WTC11 (cell line): ENCODE results near the gene PPDPF. TPM values are rescaled to one million over a fixed set of nuclear protein-coding genes. Genes with fewer than 3 reads are reported as not detected.

Source experiments
- ATAC-seq: fragments of 200-7000 bp; cut with Tn5 transposase; 2 replicates; pipeline ENCODE4 v1.10.0; 2021; ENCODE audit warnings: mild to moderate bottlenecking, moderate library complexity
- CTCF ChIA-PET: fragments of 300-600 bp; sonication (Branson Sonifier 250); formaldehyde crosslinking; loops from one replicate; lab custom pipeline; 2021; ENCODE audit warnings: antibody characterized with exemption; lab: Charles Lee
- POLR2A ChIA-PET: fragments of 350-600 bp; sonication (Branson Sonifier 250); formaldehyde crosslinking; loops from one replicate; lab custom pipeline; 2021; ENCODE audit warnings: antibody characterized with exemption; lab: Charles Lee
- DNase-seq: peaks from one replicate; pipeline ENCODE4 v3.0.0; 2021; ENCODE audit warnings: low spot score
- H3K27ac Mint-ChIP-seq: 2 replicates; pipeline ENCODE4 v1.8.0; 2021; ENCODE audit warnings: mixed read lengths
- H3K27me3 Mint-ChIP-seq: 2 replicates; pipeline ENCODE4 v1.8.0; 2021; ENCODE audit warnings: low read depth, mild to moderate bottlenecking, moderate library complexity, mixed read lengths
- H3K36me3 Mint-ChIP-seq: 2 replicates; pipeline ENCODE4 v1.8.0; 2021; ENCODE audit warnings: mixed read lengths
- H3K4me1 Mint-ChIP-seq: 2 replicates; pipeline ENCODE4 v1.8.0; 2022; ENCODE audit warnings: mixed read lengths
- H3K4me3 Mint-ChIP-seq: 2 replicates; pipeline ENCODE4 v1.8.0; 2021; ENCODE audit warnings: mild to moderate bottlenecking, moderate library complexity, mixed read lengths
- H3K9me3 Mint-ChIP-seq: 2 replicates; pipeline ENCODE4 v1.8.0; 2021; ENCODE audit warnings: mixed read lengths
- ATF2 ChIP-seq: sonication (generic); formaldehyde crosslinking; IDR thresholded peaks from 2 replicates; pipeline ENCODE4 v1.8.1; 2022; ENCODE audit warnings: low read depth, missing genetic modification reagents, borderline replicate concordance
- CBFB ChIP-seq: sonication (generic); formaldehyde crosslinking; IDR thresholded peaks from 2 replicates; pipeline ENCODE4 v1.8.1; 2022; ENCODE audit warnings: mild to moderate bottlenecking, low read depth, missing genetic modification reagents
- CDX4 ChIP-seq: fragments of 250-450 bp; sonication (Bioruptor Pico); IDR thresholded peaks from 2 replicates; pipeline ENCODE4 v1.9.0; 2021; ENCODE audit warnings: moderate library complexity, mild to moderate bottlenecking, inconsistent platforms, borderline replicate concordance
- CTCF ChIP-seq: fragments of 200-600 bp; IDR thresholded peaks from 2 replicates; pipeline ENCODE4 v1.8.0; 2022; ENCODE audit warnings: antibody characterized with exemption
- E2F1 ChIP-seq: sonication (generic); formaldehyde crosslinking; IDR thresholded peaks from 2 replicates; pipeline ENCODE4 v1.8.0; 2022; ENCODE audit warnings: mild to moderate bottlenecking, missing genetic modification reagents
- E2F4 ChIP-seq: sonication (generic); formaldehyde crosslinking; IDR thresholded peaks from 2 replicates; pipeline ENCODE4 v1.8.1; 2022; ENCODE audit warnings: low read depth, mild to moderate bottlenecking, moderate library complexity, missing genetic modification reagents, borderline replicate concordance
- E2F5 ChIP-seq: sonication (generic); formaldehyde crosslinking; IDR thresholded peaks from 2 replicates; pipeline ENCODE4 v1.8.1; 2022; ENCODE audit warnings: mild to moderate bottlenecking, moderate library complexity, missing genetic modification reagents
- ETV6 ChIP-seq: sonication (generic); formaldehyde crosslinking; IDR thresholded peaks from 2 replicates; pipeline ENCODE4 v1.8.1; 2022; ENCODE audit warnings: mild to moderate bottlenecking, missing genetic modification reagents
- FOXK1 ChIP-seq: sonication (generic); formaldehyde crosslinking; IDR thresholded peaks from 2 replicates; pipeline ENCODE4 v1.8.0; 2022; ENCODE audit warnings: mild to moderate bottlenecking, moderate library complexity, missing genetic modification reagents
- GABPB1 ChIP-seq: sonication (generic); formaldehyde crosslinking; IDR thresholded peaks from 2 replicates; pipeline ENCODE4 v1.8.1; 2023; ENCODE audit warnings: mild to moderate bottlenecking, missing genetic modification reagents
- IRF2 ChIP-seq: sonication (generic); formaldehyde crosslinking; IDR thresholded peaks from 2 replicates; pipeline ENCODE4 v1.8.0; 2022; ENCODE audit warnings: low read depth, missing genetic modification reagents, borderline replicate concordance
- JUN ChIP-seq: sonication (generic); formaldehyde crosslinking; IDR thresholded peaks from 2 replicates; pipeline ENCODE4 v1.8.0; 2023; ENCODE audit warnings: mild to moderate bottlenecking, missing genetic modification reagents
- MXD4 ChIP-seq: fragments of 250-450 bp; sonication (Bioruptor Pico); IDR thresholded peaks from 2 replicates; pipeline ENCODE4 v1.8.0; 2021; ENCODE audit warnings: mild to moderate bottlenecking, moderate library complexity, borderline replicate concordance
- NFE2L1 ChIP-seq: sonication (generic); formaldehyde crosslinking; IDR thresholded peaks from 2 replicates; pipeline ENCODE4 v1.8.1; 2023; ENCODE audit warnings: missing genetic modification reagents
- NR1H2 ChIP-seq: sonication (generic); formaldehyde crosslinking; IDR thresholded peaks from 2 replicates; pipeline ENCODE4 v1.9.0; 2021; ENCODE audit warnings: mild to moderate bottlenecking, moderate library complexity, missing genetic modification reagents
- OVOL2 ChIP-seq: fragments of 250-450 bp; sonication (Bioruptor Pico); IDR thresholded peaks from 2 replicates; pipeline ENCODE4 v1.9.0; 2021; ENCODE audit warnings: mild to moderate bottlenecking, borderline replicate concordance
- PRRX2 ChIP-seq: fragments of 250-450 bp; sonication (Bioruptor Pico); IDR thresholded peaks from 2 replicates; pipeline ENCODE4 v1.8.0; 2021; ENCODE audit warnings: mild to moderate bottlenecking
- TCF7 ChIP-seq: sonication (generic); formaldehyde crosslinking; IDR thresholded peaks from 2 replicates; pipeline ENCODE4 v1.8.0; 2022; ENCODE audit warnings: mild to moderate bottlenecking, low read depth, missing genetic modification reagents, moderate library complexity
- TEAD4 ChIP-seq: sonication (generic); formaldehyde crosslinking; IDR thresholded peaks from 2 replicates; pipeline ENCODE4 v1.8.0; 2022; ENCODE audit warnings: mild to moderate bottlenecking, missing genetic modification reagents
- ZNF232 ChIP-seq: sonication (generic); formaldehyde crosslinking; IDR thresholded peaks from 2 replicates; pipeline ENCODE4 v1.8.0; 2022; ENCODE audit warnings: mild to moderate bottlenecking, missing genetic modification reagents
- ZNF263 ChIP-seq: sonication (generic); formaldehyde crosslinking; IDR thresholded peaks from 2 replicates; pipeline ENCODE4 v1.8.1; 2022; ENCODE audit warnings: low read depth, mild to moderate bottlenecking, moderate library complexity, missing genetic modification reagents
- ZNF425 ChIP-seq: fragments of 250-450 bp; sonication (Bioruptor Pico); conservative IDR thresholded peaks from 2 replicates; pipeline ENCODE4 v1.9.0; 2021; ENCODE audit warnings: mild to moderate bottlenecking
- total RNA-seq: library from RNA; stranded (reverse); gene quantifications from 3 replicates; pipeline ENCODE4 v1.2.3, GENCODE V29; 2021

The PPDPF gene
- total RNA-seq, 1 experiment from 2014 or later = 170 TPM

- TF ChIP-seq ATF2 (CRISPR knock-in tag) = no peak
- no peak for TF ChIP-seq OVOL2 (CRISPR knock-in tag)
- TF ChIP-seq E2F5 = no peak
- TF ChIP-seq E2F4 (CRISPR knock-in tag) = no peak
- no peak for TF ChIP-seq TEAD4 (CRISPR knock-in tag)
- TF ChIP-seq ETV6 = peak; percentile 83
- no peak for TF ChIP-seq IRF2 (CRISPR knock-in tag)
Measured at GRCh38 chr20:63537525-63538203, 17.1 kb downstream of the PPDPF start (continued).

- POLR2A ChIA-PET = interaction anchor here (1.4 kb wide), 2 partner anchors 14 to 317 kb away, joined by 3 to 4 read pairs; no protein-coding TSS in a partner anchor
- TF ChIP-seq NR1H2 (CRISPR knock-in tag) (no peak), CTCF (peak; percentile 20; the same call in 1 of the 2 replicates), CBFB (CRISPR knock-in tag) (no peak), MXD4 (CRISPR knock-in tag) (no peak)
- DNase-seq (peak; percentile 62), ATAC-seq (peak; percentile 31)
- Mint-ChIP-seq H3K4me1 (0 out of 2 replicates have a peak, but pooled peaks cover 2% of the 10 kb centered on the region), H3K27me3 (no peaks in the 10 kb centered on the region), H3K4me3 (peak overlapping the region; percentile 49; the same call in 1 of the 2 replicates), H3K27ac (no peak overlapping the region), H3K9me3 (no peaks in the 10 kb centered on the region), H3K36me3 (no peaks in the 10 kb centered on the region)
- CTCF ChIA-PET = interaction anchor here (0.6 to 5.0 kb wide), 85 partner anchors 8 to 754 kb away, joined by 3 to 81 read pairs (median 4); partner anchors contain the start of genes ARFRP1, GMEB2, HELZ2 and PPDPF
Measured at GRCh38 chr20:63538204-63539091, 17.9 kb downstream of the PPDPF start.

- H3K4me1 Mint-ChIP-seq = 0 out of 2 replicates have a peak, but pooled peaks cover 2% of the 10 kb centered on the region
- DNase-seq (no peak), ATAC-seq (no peak)
- CTCF ChIA-PET = interaction anchor here (1.0 to 5.0 kb wide), 20 partner anchors 8 to 435 kb away, joined by 3 to 81 read pairs (median 15); partner anchors contain the start of genes ARFRP1, HELZ2, RTEL1 and SRMS
- H3K4me3 Mint-ChIP-seq = no peak overlapping the region
- no peaks in the 10 kb centered on the region for H3K36me3 Mint-ChIP-seq
- H3K27me3 Mint-ChIP-seq = no peaks in the 10 kb centered on the region
- H3K9me3 Mint-ChIP-seq = no peaks in the 10 kb centered on the region
- H3K27ac Mint-ChIP-seq = no peak overlapping the region
- POLR2A ChIA-PET = interaction anchor here (1.4 kb wide), 1 partner anchor 14 kb away, joined by 4 read pairs; no protein-coding TSS in a partner anchor
- TF ChIP-seq GABPB1 (no peak), ZNF232 (CRISPR knock-in tag) (no peak), FOXK1 (CRISPR knock-in tag) (no peak), E2F1 (CRISPR knock-in tag) (no peak), PRRX2 (CRISPR knock-in tag) (no peak), NFE2L1 (no peak), ZNF425 (no peak), ZNF263 (no peak), JUN (CRISPR knock-in tag) (no peak), ETV6 (no peak), CDX4 (CRISPR knock-in tag) (no peak), TCF7 (CRISPR knock-in tag) (no peak)
Measured at GRCh38 chr20:63539092-63539430, 18.5 kb downstream of the PPDPF start.
